ENCODE results near the gene MS4A1.

Gene MS4A1

GRCh38 chr11:60454212-60454611 is 1.4 kb upstream of the MS4A1 start:
- TF ChIP-seq CEBPB (IDR thresholded peaks at IDR 0.05) (no peak), USF1 (IDR thresholded peaks at IDR 0.05) (no peak), REST (IDR thresholded peaks at IDR 0.05; ENCODE audit: low read depth) (no peak), CREB1 (IDR thresholded peaks at IDR 0.05; ENCODE audit: low read depth) (no peak), ZBTB7A (IDR thresholded peaks at IDR 0.05; ENCODE audit: low read depth) (no peak), YY1 (IDR thresholded peaks at IDR 0.05; ENCODE audit: low read depth) (no peak), EGR1 (IDR thresholded peaks at IDR 0.05) (no peak), EP300 (IDR thresholded peaks at IDR 0.05; ENCODE audit: borderline replicate concordance) (no peak), RAD21 (IDR thresholded peaks at IDR 0.05; ENCODE audit: low read depth) (no peak), TEAD4 (IDR thresholded peaks at IDR 0.05) (no peak), NFIC (IDR thresholded peaks at IDR 0.05) (no peak), TCF12 (IDR thresholded peaks at IDR 0.05; ENCODE audit: low read depth) (no peak), MAX (IDR thresholded peaks at IDR 0.05) (no peak), FOXM1 (IDR thresholded peaks at IDR 0.05; ENCODE audit: borderline replicate concordance, low read depth) (no peak), TAF1 (IDR thresholded peaks at IDR 0.05; ENCODE audit: low read depth) (no peak)

GRCh38 chr11:60457576-60457975 is 1.9 kb downstream of the MS4A1 start:
- TF ChIP-seq RAD21 (IDR thresholded peaks at IDR 0.05; ENCODE audit: low read depth) (no peak), EGR1 (IDR thresholded peaks at IDR 0.05) (no peak), TAF1 (IDR thresholded peaks at IDR 0.05; ENCODE audit: low read depth) (no peak), TEAD4 (IDR thresholded peaks at IDR 0.05) (no peak), USF1 (IDR thresholded peaks at IDR 0.05) (no peak), YY1 (IDR thresholded peaks at IDR 0.05; ENCODE audit: low read depth) (no peak), FOXM1 (IDR thresholded peaks at IDR 0.05; ENCODE audit: borderline replicate concordance, low read depth) (no peak), CREB1 (IDR thresholded peaks at IDR 0.05; ENCODE audit: low read depth) (no peak), EP300 (IDR thresholded peaks at IDR 0.05; ENCODE audit: borderline replicate concordance) (no peak), CEBPB (IDR thresholded peaks at IDR 0.05) (no peak), NFIC (IDR thresholded peaks at IDR 0.05) (no peak), TCF12 (IDR thresholded peaks at IDR 0.05; ENCODE audit: low read depth) (no peak), REST (IDR thresholded peaks at IDR 0.05; ENCODE audit: low read depth) (no peak), MAX (IDR thresholded peaks at IDR 0.05) (no peak), ZBTB7A (IDR thresholded peaks at IDR 0.05; ENCODE audit: low read depth) (no peak)

- TF ChIP-seq YY1 (IDR thresholded peaks at IDR 0.05; ENCODE audit: low read depth) (no peak), NFIC (IDR thresholded peaks at IDR 0.05) (no peak), MAX (IDR thresholded peaks at IDR 0.05) (no peak), RAD21 (IDR thresholded peaks at IDR 0.05; ENCODE audit: low read depth) (no peak), REST (IDR thresholded peaks at IDR 0.05; ENCODE audit: low read depth) (no peak), USF1 (IDR thresholded peaks at IDR 0.05) (no peak), CREB1 (IDR thresholded peaks at IDR 0.05; ENCODE audit: low read depth) (no peak), TCF12 (IDR thresholded peaks at IDR 0.05; ENCODE audit: low read depth) (no peak)
These were observed 3.7 kb downstream of the MS4A1 start for GRCh38 chr11:60459345-60459744.

- no peak for TF ChIP-seq MAX (IDR thresholded peaks at IDR 0.05)
- no peak for TF ChIP-seq FOXM1 (IDR thresholded peaks at IDR 0.05; ENCODE audit: borderline replicate concordance, low read depth)
- TF ChIP-seq USF1 (IDR thresholded peaks at IDR 0.05): no peak
- no peak for TF ChIP-seq EP300 (IDR thresholded peaks at IDR 0.05; ENCODE audit: borderline replicate concordance)
- no peak for TF ChIP-seq TCF12 (IDR thresholded peaks at IDR 0.05; ENCODE audit: low read depth)
- TF ChIP-seq CEBPB (IDR thresholded peaks at IDR 0.05): no peak
- TF ChIP-seq CREB1 (IDR thresholded peaks at IDR 0.05; ENCODE audit: low read depth): no peak
These were observed 13.2 kb downstream of the MS4A1 start for GRCh38 chr11:60468829-60469228.
